Measurements from ENCODE around the gene PARD3. TPM values are rescaled to one million over a fixed set of nuclear protein-coding genes. Genes with fewer than 3 reads are reported as not detected.
A peak's percentile ranks its signal among the peaks of the same experiment; 100 is the strongest.

Gene PARD3
- total RNA-seq, 6 donors from 2014 or later: 30.6 to 108 (median 50.6) TPM

DNA sequence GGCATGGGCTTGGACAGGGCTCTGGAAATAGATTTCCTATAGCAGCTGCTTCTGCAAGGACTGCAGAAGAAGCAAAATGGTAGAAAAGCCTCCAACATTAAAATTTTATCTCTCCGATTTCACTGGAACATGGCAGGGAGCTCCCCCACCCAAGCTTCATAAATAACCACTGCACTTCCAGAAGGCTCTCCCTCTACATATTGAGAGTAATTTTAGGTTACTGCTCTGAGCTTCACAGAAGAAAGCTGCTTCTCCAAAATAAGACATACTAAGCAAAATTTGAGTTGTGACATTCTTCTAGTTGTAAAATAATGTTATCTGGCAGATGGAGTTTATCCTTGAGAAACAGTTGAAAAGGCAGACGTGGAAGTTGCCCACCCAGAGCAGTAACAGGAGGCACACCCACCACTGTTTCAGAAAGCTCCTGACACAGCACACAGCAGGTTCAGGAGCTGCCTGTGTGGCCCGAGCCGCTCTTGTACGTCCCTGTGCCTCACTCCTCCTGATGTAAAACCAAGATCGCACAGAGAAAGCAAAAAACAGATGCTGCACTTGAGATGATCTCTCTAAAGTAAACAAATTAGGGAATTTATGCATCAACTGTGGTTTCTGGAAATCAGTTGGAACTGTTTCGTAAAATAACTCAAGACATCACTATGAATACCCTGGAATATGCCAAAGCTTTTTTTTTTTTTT is 621.0 kb downstream of the PARD3 start:
- H3K9me3 ChIP-seq: no peaks in the 10 kb centered on the region
- ATAC-seq (ENCODE audit: low FRiP score in 2 of 2) (peak in 1 of 2 donors; percentile 45), DNase-seq (no peak)
- TF ChIP-seq CTCF (IDR thresholded peaks at IDR 0.05) (no peak), POLR2A (IDR thresholded peaks at IDR 0.05) (no peak), POLR2AphosphoS5 (IDR thresholded peaks at IDR 0.05) (peak in 1 of 2 donors; percentile 14), EP300 (IDR thresholded peaks at IDR 0.05) (no peak)
- 66 to 70% methylated on average over 7 of the region's 7 CpGs for WGBS, 2 donors
- no peaks in the 10 kb centered on the region for H3K36me3 ChIP-seq
- H3K4me3 ChIP-seq: no peak overlapping the region
- H3K4me1 ChIP-seq: peaks cover 10 to 19% (median 14%) of the 10 kb centered on the region in 4 donors
- no peak overlapping the region for H3K27ac ChIP-seq
- no peaks in the 10 kb centered on the region for H3K27me3 ChIP-seq

GRCh38 chr10:34192646-34193045 is 622.5 kb downstream of the PARD3 start:
- no peaks in the 10 kb centered on the region for H3K27me3 ChIP-seq
- WGBS, 2 donors: 83% methylated on average over 5 of the region's 5 CpGs
- peaks cover 10 to 17% (median 14%) of the 10 kb centered on the region in 4 donors for H3K4me1 ChIP-seq
- ATAC-seq (ENCODE audit: low FRiP score in 2 of 2) (no peak), DNase-seq (no peak)
- TF ChIP-seq POLR2AphosphoS5 (IDR thresholded peaks at IDR 0.05): no peak
- no peak for TF ChIP-seq EP300 (IDR thresholded peaks at IDR 0.05)
- no peak for TF ChIP-seq POLR2A (IDR thresholded peaks at IDR 0.05)
- no peak for TF ChIP-seq CTCF (IDR thresholded peaks at IDR 0.05)
- H3K9me3 ChIP-seq: no peaks in the 10 kb centered on the region
- no peaks in the 10 kb centered on the region for H3K36me3 ChIP-seq
- H3K27ac ChIP-seq: no peak overlapping the region
- no peak overlapping the region for H3K4me3 ChIP-seq

GRCh38 chr10:34191406-34191805 is 623.7 kb downstream of the PARD3 start:
- Histone ChIP-seq H3K27ac (peak overlapping the region in 1 of 4 donors; percentile 38), H3K36me3 (no peaks in the 10 kb centered on the region), H3K9me3 (no peaks in the 10 kb centered on the region), H3K4me3 (no peak overlapping the region), H3K27me3 (no peaks in the 10 kb centered on the region), H3K4me1 (peaks cover 10 to 19% (median 17%) of the 10 kb centered on the region in 4 donors)
- ATAC-seq (ENCODE audit: low FRiP score in 2 of 2) (no peak), DNase-seq (no peak)
- no peak for TF ChIP-seq POLR2AphosphoS5 (IDR thresholded peaks at IDR 0.05)
- no peak for TF ChIP-seq CTCF (IDR thresholded peaks at IDR 0.05)
- TF ChIP-seq EP300 (IDR thresholded peaks at IDR 0.05): no peak
- TF ChIP-seq POLR2A (IDR thresholded peaks at IDR 0.05): no peak
- WGBS, 2 donors: 68 to 72% methylated on average over 3 of the region's 3 CpGs

- ATAC-seq (ENCODE audit: low FRiP score in 2 of 2): no peak
- TF ChIP-seq POLR2A (IDR thresholded peaks at IDR 0.05) (no peak), POLR2AphosphoS5 (IDR thresholded peaks at IDR 0.05) (no peak), EP300 (IDR thresholded peaks at IDR 0.05) (no peak)
- Histone ChIP-seq H3K36me3 (no peaks in the 10 kb centered on the region), H3K4me1 (peaks cover 6 to 21% (median 16%) of the 10 kb centered on the region in 4 donors), H3K9me3 (no peaks in the 10 kb centered on the region), H3K27ac (no peak overlapping the region), H3K27me3 (no peaks in the 10 kb centered on the region), H3K4me3 (no peak overlapping the region)
- DNase-seq: no peak
- WGBS, 2 donors: 78 to 93% methylated on average over 7 of the region's 7 CpGs
Measured at GRCh38 chr10:34190580-34190979, 624.5 kb downstream of the PARD3 start.

- no peak for DNase-seq
- Histone ChIP-seq H3K36me3 (no peaks in the 10 kb centered on the region), H3K4me3 (no peak overlapping the region), H3K9me3 (no peaks in the 10 kb centered on the region), H3K27ac (no peak overlapping the region), H3K4me1 (peaks cover 4 to 19% (median 10%) of the 10 kb centered on the region in 4 donors), H3K27me3 (no peaks in the 10 kb centered on the region)
- 89 to 97% methylated on average over 1 of the region's 1 CpG for WGBS, 2 donors
- TF ChIP-seq POLR2AphosphoS5 (IDR thresholded peaks at IDR 0.05) (no peak), EP300 (IDR thresholded peaks at IDR 0.05) (no peak), CTCF (IDR thresholded peaks at IDR 0.05) (no peak), POLR2A (IDR thresholded peaks at IDR 0.05) (no peak)
- no peak for ATAC-seq (ENCODE audit: low FRiP score in 2 of 2)
Measured at GRCh38 chr10:34189830-34190229, 625.3 kb downstream of the PARD3 start.
